HG03097 (cell line): Measurements from ENCODE around the gene MAPK8.
"Not testable (repeated sequence)": the region's sequence is repeated elsewhere in the genome, so short reads cannot be mapped to it uniquely, and the experiment has no call there.

Experiments used
- ATAC-seq: cut with Tn5 transposase; IDR thresholded peaks from one replicate; pipeline ENCODE4 v1.9.1; 2021; ENCODE audit not compliant: unreplicated experiment, low FRiP score

The MAPK8 gene

DNA sequence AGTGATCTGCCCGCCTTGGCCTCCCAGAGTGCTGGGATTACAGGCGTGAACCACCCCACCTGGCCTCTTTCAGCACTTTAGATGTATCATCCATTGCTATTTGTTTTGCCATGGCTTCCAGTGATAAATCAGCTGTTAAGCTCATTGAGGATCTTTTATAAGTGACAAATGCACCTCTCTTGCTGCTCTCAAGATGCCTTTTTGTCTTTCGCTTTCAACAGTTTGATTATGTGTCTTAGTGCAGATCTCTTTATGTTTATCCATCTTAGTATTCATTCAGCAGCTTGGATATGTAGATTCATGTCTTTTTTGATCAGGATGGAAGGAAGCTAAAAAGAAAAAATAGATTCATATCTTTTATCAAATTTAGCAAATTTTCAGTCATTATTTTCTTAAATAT lies 105.6 kb downstream of the MAPK8 start:
- ATAC-seq, result no peak

DNA sequence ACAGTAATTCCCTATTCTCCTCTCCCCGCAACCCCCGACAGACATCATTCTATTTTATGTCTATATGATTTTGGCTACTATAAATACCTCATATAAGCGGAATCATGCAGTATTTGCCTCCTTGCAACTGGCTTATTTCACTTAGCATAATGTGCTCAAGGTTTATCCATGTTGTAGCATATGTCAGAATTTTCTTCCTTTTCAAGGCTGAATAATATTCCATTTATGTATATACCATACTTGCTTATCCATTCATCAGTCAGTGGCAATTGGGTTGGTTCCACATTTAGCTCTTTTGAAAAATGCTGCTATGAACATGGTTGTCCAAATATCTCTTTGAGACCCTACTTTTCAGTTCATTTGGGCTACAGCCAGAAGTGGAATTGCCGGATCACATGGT lies 106.5 kb downstream of the MAPK8 start:
- ATAC-seq, result no peak

DNA sequence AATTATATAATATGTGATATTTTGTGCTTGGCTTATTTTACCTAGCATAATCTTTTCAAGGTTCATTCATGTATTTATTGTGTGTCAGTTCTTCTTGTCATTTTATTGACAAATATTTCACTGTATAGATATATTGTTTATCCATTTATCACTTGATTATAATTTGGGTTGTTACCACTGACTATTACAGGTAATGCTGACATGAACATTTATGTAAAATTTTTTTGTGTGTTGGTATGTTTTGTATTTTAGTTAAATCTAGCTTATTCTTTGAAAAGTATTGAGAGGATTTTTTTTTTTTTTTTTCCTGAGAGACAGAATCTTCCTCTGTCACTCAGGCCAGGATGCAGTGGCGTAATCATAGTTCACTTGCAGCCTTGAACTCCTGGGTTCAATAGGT lies 107.7 kb downstream of the MAPK8 start:
- ATAC-seq, result no peak

DNA sequence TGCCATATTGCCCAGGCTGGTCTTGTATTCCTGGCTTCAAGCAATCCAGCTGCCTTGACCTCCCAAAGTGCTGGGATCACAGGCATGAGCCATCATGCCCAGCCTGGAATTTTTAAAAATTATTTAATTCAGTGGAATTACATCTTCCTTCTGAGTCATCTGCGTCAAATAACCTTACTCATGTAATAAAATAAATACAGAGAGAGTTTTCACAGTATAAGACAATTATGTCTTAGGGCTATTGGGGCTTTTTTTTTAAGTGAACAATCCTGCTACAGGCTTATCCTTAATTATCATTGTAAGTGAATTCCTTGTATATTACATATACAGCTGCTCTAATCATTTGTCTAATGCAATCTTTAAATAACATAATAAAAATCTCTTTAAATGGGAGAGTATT lies 108.3 kb downstream of the MAPK8 start:
- ATAC-seq, result no peak

DNA sequence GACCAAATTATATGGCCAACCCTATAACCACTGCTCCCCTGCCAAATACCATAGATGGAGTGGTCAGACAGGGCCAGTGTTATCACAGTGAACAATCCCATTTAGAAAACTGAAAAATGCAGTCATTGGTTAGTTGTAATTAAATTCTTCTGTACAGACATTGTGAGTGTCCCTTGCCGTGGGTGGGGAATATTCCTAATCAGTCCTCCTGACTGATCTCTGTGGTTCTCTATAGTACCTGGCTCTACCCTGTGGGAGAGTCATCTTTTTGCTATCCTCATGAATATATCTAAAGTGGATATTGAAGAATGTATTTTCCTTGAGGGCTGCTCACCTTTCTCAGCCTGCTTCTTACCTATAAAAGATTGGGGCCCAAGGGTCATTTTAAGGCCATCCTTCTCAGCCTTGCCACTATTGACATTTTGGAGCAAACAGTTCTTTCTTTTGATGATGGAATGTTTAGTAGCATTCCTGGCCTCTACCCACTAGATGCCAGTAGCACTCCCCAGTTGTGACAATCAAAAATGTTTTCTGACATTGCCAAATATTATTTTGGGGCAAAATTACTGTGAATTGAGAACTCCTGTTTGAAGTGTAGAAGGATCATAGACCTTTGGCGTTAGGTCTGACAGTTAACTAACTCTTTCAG lies 110.2 kb downstream of the MAPK8 start:
- ATAC-seq, result no peak

DNA sequence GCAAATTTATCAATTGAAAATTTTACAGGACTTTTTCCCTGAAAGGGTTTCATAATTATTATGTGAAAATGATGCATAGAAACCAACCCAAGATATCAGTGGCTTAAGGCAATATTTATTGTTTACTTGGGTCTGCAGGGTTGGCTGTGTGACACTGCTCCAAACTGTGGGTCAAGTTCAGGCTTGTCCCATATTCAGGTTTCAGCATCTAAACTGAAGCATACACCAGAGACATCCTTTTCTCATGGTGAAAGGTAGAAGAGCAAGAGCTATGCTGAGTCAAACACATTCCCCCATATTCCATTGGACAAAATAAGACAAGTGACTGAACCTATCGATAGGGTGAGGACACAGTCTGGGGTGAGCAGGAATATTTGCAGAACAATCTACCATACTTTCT lies 110.9 kb downstream of the MAPK8 start:
- ATAC-seq, result no peak

DNA sequence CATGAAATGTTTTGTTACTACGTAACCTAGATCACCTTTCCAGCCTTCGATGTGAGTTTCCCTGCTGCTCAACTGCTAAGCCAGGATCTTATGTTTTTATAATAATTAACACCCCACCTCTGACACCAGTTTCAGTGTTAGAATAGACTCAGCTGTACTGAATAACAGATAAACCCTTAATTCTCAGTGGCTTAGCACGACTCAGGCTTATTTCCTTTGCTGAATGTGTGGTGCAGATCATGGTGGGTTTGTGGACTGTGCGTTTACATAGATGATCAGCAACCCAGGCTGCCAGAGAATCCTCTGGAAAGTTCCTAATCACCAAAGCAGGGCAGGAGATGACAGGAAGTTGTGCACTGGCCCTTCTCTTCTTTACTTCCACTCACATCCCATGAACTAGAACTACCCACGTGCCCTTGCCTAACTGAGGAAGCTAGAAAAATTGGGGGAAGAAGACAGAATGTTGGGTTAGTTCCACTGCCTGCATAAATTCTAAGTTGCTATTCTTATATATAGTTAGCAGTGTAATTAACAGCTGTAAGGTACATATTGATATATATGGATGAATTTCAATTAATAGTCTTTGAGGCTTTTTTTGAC lies 111.8 kb downstream of the MAPK8 start:
- no peak for ATAC-seq

DNA sequence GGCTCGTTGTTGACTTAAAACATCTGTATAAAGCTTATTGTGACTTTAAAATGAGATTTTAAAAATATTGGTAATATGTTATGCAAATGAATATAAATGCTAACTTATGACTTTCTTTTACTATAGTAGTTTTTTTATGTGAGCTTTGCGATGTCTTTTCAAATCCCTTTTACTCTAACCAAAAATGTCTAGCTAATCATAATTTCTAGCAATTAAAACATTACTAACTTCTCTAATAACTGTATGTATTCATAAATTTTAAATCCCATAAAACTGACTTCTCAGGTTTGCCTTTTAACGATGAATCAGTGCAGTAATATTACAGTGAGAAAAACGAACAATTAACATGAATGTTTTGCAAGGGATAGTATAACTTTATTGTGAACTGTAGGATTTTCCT lies 113.2 kb downstream of the MAPK8 start:
- no peak for ATAC-seq

DNA sequence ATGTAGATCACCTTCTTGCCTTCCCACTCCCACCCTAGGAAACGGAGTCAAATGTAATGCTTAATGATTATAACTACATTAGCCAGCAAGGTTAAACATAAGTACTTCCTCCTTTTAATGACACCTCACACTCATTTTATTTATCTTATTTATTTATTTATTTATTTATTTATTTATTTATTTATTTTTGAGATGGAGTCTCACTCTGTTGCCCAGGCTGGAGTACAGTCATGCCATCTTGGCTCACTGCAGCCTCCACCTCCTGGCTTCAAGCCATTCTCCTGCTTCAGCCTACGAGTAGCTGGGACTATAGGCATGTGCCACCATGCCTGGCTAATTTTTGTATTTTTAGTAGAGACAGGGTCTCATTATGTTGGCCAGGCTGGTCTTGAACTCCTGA lies 115.4 kb downstream of the MAPK8 start:
- ATAC-seq, result not testable (repeated sequence)

DNA sequence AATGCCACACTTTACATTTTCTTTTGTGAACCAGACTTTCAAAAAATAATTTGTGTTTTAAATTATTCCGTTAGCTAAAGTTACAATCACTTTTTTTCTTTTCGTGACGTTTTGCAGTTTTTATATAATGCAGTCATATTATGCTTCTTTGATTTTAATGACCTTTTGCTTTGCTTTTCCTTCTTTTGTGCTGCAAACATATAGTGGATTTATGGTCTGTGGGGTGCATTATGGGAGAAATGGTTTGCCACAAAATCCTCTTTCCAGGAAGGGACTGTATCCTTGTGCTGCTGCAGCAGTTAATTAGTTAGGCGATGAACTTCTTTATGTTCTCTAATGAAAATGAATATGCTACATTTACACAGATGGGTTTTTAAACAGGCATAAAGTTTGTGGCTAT lies 117.4 kb downstream of the MAPK8 start:
- no peak for ATAC-seq

DNA sequence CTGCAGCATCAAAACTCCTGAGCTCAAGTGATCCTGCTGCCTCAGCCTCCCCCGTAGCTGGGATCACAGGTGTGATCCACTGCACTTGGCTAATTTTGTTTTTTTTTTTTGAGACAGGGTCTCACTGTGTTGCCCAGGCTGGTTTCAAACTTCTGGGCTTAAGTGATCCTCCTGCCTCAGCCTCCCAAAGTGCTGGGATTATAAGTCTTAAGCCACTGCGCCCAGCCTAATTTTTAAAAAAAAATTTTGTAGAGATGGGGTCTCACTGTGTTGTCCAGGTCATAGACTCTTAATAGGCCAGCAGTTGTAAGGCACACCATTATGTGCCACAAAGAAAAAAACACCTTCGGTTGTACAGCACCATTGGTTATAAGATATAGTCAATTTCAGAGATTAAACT lies 122.4 kb downstream of the MAPK8 start:
- no peak for ATAC-seq

DNA sequence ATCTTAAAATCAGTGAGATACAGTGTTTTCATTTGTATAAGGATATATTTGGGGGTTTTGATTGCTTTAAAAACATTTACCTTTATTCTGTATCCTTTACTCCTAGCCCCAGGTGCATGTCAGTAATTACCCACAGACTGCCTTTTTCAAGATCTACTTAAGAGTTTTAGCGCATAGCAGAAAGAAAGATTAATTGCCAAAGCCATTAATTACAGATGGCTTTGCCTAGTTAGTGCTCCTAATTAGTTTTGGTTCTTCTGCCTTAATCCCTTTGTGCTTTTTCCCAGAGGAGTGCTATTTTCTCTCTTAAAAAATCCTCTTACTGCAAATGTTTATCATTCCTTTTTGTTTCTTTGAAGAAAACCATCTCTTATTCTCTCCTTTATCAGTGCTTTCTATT lies 122.8 kb downstream of the MAPK8 start:
- no peak for ATAC-seq

DNA sequence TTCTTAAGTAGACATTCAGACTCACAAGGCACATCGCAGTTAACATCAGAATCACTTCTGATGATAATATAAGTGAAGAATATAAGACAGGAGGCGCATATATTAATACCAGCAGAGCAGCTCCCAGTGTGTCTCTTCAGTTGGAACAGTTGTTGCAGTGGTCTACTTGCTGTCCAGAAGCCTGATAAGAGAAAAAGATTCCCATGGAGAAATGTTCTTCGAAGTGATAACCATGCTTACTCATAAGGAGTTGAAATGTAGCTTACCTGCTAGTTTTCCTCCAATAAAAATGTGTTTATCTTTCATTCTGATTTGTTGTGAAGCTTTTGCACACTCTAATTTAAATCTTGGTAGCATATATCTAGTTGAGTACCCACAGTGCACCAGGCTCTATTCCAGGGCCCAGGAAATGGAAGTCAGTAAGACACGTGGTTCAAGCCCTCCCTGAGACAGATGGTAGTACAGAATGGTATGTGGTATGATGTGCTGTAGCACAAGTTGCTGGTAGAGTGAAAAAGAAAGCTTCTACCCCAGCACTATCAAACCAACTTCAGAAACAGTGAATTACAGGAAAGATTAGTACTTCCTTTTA lies 124.0 kb downstream of the MAPK8 start:
- ATAC-seq, result no peak

DNA sequence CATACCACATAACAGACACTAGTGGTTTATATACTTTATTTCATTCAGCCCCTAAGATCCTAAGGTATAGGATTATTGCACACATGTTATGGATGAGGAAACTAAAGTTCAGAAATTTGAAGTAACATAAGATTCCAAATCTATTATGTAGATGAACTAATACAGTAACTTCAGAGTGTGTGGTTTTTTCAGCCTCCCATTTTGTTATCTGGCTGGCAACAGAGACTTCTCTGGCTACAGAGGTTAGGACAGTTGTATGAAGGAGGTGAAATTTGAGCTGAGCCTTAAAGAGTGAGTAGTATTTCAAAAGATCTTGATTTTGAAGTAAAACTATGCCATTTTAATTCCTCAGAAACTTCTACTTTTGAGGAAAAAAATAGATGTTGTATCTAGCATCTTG lies 125.4 kb downstream of the MAPK8 start:
- ATAC-seq, result no peak

DNA sequence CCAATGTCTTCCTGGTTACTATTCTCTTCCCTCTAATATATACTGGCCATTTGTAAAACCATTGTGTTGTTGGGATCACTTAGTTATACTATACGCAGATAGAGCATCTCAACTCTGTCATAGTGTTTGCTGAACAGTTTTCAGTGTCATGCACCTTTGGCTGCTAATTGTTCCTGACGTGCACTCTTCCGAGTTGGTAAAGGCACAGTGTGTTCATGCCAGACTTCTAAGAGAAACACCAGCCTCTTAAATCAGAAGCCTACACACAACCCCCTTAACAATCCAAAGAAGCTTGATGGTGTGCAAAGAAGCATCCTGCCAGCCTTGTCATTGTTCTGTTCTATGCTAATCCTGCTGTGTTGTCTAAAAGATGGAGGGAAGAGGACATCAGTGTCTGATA lies 131.1 kb downstream of the MAPK8 start:
- ATAC-seq, result no peak

DNA sequence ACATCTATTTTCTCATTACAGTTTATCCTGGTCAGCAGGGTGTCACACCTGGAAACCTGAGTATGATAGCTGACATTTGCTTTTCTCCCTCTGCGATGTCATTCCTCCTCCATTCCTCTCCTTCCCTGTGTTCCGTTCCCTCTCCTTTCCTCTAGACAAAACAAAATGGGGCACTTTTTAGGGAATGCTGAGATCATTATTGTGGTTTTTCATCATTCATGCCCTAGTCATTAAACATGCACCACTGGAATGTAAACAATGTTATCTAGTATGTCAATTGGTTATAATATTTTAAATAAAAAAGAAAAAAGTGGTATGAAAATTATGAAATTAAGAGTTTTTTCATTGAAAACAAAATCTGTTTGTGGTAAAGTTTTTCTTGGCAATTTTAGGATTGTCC lies 132.6 kb downstream of the MAPK8 start:
- no peak for ATAC-seq

DNA sequence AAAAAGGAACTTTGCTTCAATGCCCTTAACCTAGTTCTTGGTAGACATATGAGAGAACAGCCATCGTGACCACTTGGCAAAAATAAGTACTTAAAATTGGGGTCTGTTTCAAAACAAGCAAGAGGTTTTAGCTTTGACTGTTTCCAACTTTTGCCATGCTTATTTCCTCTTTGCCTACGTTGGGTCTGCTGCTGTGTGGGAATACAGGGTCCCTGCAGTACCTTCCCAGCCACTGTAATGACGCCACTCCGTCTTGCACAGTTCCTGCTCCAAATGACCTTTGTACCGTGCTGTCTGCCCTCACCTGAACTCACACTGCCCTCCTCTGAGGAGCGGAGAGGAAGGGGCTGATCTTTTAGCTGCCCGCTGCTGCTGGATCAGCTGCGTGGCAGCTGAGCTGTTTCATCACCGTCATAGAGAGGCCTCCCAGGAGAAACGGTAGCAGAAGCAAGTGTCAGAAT lies 133.1 kb downstream of the MAPK8 start:
- ATAC-seq, result no peak

DNA sequence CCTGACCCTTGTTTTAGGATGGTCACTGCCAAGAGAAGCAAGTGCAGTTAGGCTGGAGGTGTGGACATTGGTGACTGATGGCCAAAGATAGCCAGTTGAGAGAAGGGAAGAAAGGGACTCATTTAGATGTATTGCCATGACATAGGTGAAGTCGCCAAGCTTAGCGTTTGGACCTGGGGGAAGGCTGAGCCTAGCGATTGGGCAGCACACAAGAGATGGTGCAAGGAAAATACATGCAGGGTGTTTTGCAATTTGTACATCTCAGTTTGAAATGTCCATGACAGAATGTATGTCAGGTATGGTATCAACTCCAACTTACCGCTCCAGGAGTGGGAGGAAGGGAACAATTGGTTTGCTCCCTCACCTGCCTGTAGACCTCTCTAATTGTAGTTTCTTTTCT lies 134.3 kb downstream of the MAPK8 start:
- no peak for ATAC-seq

DNA sequence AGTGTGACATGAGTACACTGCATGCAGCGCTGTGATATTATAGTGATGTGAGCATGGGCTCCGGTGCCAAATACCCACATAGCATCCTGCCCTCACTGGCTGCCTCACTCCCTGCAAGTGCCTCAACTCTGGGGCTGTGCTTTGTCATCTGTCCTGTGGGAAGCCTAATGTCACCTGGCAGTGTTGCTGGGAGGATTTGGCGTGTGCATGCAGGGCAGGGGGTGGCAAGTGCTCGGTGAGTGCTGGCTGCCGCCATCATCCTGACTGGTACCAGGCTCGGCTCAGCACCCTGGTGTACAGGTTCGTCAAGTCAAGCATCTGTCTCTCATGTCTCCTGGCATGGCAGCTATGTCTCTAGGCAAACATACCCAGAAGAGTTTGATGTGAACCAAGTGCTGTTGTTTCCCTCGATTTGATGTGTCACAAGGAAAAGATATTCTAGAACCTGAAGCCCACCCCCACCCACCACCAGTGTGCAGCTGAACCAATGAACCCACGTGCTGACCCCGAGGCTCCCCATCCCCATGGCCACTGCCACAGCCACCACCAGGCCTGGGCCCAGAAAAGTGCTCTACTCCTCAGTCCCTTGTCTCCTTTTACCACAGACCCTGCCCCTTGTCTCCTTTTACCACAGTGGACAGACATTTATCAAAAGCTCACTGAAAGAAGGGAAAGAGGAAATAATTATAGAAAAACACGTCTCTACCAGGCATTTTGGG lies 135.8 kb downstream of the MAPK8 start:
- ATAC-seq, result no peak

DNA sequence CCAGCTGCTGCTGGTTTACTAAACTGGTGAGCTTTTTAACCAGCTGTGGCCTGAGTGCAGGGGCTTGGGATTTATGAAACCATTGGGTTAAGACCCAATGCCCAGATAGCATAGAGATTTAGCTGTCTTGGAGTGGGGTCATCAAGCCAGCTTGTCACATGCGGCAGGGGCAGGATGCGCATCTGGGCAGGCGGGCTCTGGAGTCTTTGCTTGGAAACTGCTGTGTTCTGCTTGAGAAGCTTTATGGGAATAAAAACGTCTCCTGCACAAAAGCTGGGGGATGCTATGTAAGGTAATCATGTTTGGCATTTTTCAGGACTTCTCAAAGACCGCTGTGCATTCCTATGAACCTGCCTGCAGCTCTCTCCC lies 136.3 kb downstream of the MAPK8 start:
- ATAC-seq, result no peak

DNA sequence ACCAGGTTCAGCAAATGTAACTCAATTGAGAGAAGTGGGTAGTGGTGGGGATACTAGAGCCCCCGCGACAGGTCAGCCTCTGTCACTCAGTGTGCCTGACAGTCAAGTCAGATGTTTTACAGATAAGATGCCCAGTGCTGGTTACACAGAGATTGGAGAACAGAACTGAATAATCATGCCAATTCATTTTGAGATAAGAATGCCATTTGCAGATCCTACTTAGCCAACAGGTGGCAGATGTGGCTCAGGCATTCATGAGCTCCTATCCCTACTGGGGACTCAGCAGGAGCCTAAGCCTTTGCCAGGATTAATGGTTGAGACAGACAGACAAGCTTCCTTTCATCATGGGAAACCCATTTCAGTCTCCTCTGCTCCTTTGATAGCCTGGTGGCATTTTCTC lies 137.8 kb downstream of the MAPK8 start:
- no peak for ATAC-seq
